ENCODE results near the gene LTC4S.

Gene LTC4S

DNA sequence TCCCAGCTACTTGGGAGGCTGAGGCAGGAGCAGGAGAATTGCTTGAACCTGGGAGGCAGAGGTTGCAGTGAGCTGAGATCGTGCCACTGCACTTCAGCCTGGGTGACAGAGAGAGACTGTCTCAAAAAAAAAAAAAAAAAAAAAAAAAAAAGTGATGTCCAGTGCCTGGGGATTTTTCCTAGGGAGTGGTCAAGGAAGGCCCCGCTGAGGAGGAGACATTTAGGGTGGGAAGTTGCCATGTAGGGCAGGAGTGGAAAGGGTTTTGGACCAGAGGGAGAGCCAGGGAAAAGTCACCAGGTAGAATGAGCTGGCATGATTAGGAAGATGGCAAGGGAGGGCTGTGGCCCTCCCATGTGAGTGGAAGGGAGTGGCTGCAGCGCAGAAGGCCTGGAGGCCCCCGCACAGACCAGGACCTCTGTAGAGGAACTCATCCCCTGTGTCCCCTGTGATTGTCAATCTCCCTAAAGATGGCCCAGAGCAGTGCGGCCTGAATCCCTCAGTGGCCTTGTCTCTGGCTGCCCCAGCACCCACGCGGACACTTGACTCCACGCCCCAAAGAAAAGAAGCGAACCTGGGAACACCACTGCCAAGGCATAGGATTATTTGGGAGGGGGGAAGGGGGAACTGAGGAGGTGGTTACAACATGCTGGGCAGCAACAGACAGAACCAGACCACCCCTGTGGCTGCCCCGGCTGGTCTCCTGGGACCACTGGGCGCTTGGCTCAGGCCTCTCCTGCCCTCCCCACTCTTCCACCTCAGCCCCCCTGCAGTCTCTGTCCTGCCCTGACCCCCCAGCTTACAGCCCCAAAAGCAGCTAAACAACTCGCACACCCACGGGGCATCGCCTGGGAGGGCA lies 24.3 kb downstream of the LTC4S start:
- TF ChIP-seq MYC (IDR thresholded peaks at IDR 0.05; ENCODE audit: low read depth, low read length): no peak
- TF ChIP-seq, protein P1, sequence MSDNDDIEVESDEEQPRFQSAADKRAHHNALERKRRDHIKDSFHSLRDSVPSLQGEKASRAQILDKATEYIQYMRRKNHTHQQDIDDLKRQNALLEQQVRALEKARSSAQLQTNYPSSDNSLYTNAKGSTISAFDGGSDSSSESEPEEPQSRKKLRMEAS (IDR thresholded peaks at IDR 0.05; ENCODE audit: low read depth, low read length): no peak
- no peak for TF ChIP-seq POLR2A (IDR thresholded peaks at IDR 0.05; ENCODE audit: extremely low read depth, insufficient read length)
- TF ChIP-seq, protein P2, sequence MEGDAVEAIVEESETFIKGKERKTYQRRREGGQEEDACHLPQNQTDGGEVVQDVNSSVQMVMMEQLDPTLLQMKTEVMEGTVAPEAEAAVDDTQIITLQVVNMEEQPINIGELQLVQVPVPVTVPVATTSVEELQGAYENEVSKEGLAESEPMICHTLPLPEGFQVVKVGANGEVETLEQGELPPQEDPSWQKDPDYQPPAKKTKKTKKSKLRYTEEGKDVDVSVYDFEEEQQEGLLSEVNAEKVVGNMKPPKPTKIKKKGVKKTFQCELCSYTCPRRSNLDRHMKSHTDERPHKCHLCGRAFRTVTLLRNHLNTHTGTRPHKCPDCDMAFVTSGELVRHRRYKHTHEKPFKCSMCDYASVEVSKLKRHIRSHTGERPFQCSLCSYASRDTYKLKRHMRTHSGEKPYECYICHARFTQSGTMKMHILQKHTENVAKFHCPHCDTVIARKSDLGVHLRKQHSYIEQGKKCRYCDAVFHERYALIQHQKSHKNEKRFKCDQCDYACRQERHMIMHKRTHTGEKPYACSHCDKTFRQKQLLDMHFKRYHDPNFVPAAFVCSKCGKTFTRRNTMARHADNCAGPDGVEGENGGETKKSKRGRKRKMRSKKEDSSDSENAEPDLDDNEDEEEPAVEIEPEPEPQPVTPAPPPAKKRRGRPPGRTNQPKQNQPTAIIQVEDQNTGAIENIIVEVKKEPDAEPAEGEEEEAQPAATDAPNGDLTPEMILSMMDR (IDR thresholded peaks at IDR 0.05; ENCODE audit: low read depth, low read length): no peak
- H3K4me3 ChIP-seq (ENCODE audit: low read depth, low read length): no peak overlapping the region
- peak; percentile 51 for DNase-seq (ENCODE audit: low read depth)

- no peak overlapping the region for H3K4me3 ChIP-seq (ENCODE audit: low read depth, low read length)
- peak; percentile 86 for DNase-seq (ENCODE audit: low read depth)
- TF ChIP-seq POLR2A (IDR thresholded peaks at IDR 0.05; ENCODE audit: extremely low read depth, insufficient read length) (no peak), MYC (IDR thresholded peaks at IDR 0.05; ENCODE audit: low read depth, low read length) (no peak; the same call in 1 of the 2 replicates)
- TF ChIP-seq, protein P1 (IDR thresholded peaks at IDR 0.05; ENCODE audit: low read depth, low read length): no peak
- TF ChIP-seq, protein P2 (IDR thresholded peaks at IDR 0.05; ENCODE audit: low read depth, low read length): no peak
Measured at GRCh38 chr5:179818746-179819295, 25.0 kb downstream of the LTC4S start.

- peak; percentile 65 for DNase-seq (ENCODE audit: low read depth)
- no peak overlapping the region for H3K4me3 ChIP-seq (ENCODE audit: low read depth, low read length)
- TF ChIP-seq, protein P1 (IDR thresholded peaks at IDR 0.05; ENCODE audit: low read depth, low read length): peak; percentile 95
- TF ChIP-seq, protein P2 (IDR thresholded peaks at IDR 0.05; ENCODE audit: low read depth, low read length): no peak
- TF ChIP-seq POLR2A (IDR thresholded peaks at IDR 0.05; ENCODE audit: extremely low read depth, insufficient read length) (no peak), MYC (IDR thresholded peaks at IDR 0.05; ENCODE audit: low read depth, low read length) (peak; percentile 71; the same call in 1 of the 2 replicates)
Measured at GRCh38 chr5:179819296-179820126, 25.7 kb downstream of the LTC4S start.

DNA sequence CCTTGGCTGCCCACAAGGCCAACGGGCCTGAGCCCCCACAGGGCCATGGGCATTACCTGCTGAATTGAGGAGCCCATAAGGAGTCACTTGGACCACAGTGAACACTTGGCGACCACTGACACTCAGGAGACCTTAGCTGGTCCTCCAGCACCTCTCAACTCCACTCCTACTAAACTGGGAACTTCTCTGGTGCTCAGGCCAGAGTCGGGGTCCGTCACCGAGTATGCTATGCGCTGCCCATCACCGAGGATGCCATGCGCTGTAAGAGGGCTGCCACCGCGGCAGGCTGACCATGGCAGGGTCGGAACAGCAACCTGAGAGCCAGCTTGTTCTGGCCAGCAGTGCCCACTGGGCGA lies 26.3 kb downstream of the LTC4S start:
- H3K4me3 ChIP-seq (ENCODE audit: low read depth, low read length): no peak overlapping the region
- TF ChIP-seq, protein P1 (IDR thresholded peaks at IDR 0.05; ENCODE audit: low read depth, low read length): no peak
- no peak for TF ChIP-seq POLR2A (IDR thresholded peaks at IDR 0.05; ENCODE audit: extremely low read depth, insufficient read length)
- TF ChIP-seq MYC (IDR thresholded peaks at IDR 0.05; ENCODE audit: low read depth, low read length): no peak
- TF ChIP-seq, protein P2 (IDR thresholded peaks at IDR 0.05; ENCODE audit: low read depth, low read length): no peak
- DNase-seq (ENCODE audit: low read depth): no peak

GRCh38 chr5:179820483-179821297 lies 26.9 kb downstream of the LTC4S start, which contains the start of gene SQSTM1:
SQSTM1 (plus strand) TSS chr5:179820905; CDS start chr5:179820937, 32 bp downstream.
- H3K4me3 ChIP-seq (ENCODE audit: low read depth, low read length): peak within 1 kb of the TSS; percentile 62
- peak; percentile 36; the same call in 1 of the 2 replicates for TF ChIP-seq MYC (IDR thresholded peaks at IDR 0.05; ENCODE audit: low read depth, low read length)
- TF ChIP-seq, protein P1 (IDR thresholded peaks at IDR 0.05; ENCODE audit: low read depth, low read length): no peak; the same call in 1 of the 2 replicates
- TF ChIP-seq POLR2A (IDR thresholded peaks at IDR 0.05; ENCODE audit: extremely low read depth, insufficient read length): peak; percentile 94
- TF ChIP-seq, protein P2 (IDR thresholded peaks at IDR 0.05; ENCODE audit: low read depth, low read length): no peak
- peak; percentile 79 for DNase-seq (ENCODE audit: low read depth)
